Activated T-cell treated with anti-CD3 and anti-CD28 coated beads, Interleukin-2, amount 50 U/mL, for 72 hours (primary cell): ENCODE data around the gene SLC7A4. TPM values are rescaled to one million over a fixed set of nuclear protein-coding genes. Genes with fewer than 3 reads are reported as not detected.

Experiments used
- ATAC-seq, 2 donors: fragments of 150-1000 bp; cut with Tn5 transposase; replicated peaks in 1 of 2; 2 replicates each; pipeline ENCODE4 v1.10.0; 2021; ENCODE audit warnings: moderate library complexity in 2 of 2, mild to moderate bottlenecking in 1 of 2
- DNase-seq, 2 donors: peaks; one replicate each; pipeline ENCODE4 v3.0.0; 2021 to 2022; ENCODE audit warnings: mixed read lengths in 1 of 2
- H3K27ac Mint-ChIP-seq: one replicate; pipeline ENCODE4 v1.8.0; 2022; ENCODE audit warnings: mild to moderate bottlenecking, moderate library complexity, mixed read lengths
- H3K27me3 Mint-ChIP-seq: one replicate; pipeline ENCODE4 v1.8.0; 2022; ENCODE audit warnings: low read depth, mixed read lengths
- H3K36me3 Mint-ChIP-seq, 2 donors: one replicate each; pipeline ENCODE4 v1.8.0; 2022; ENCODE audit warnings: mixed read lengths in 2 of 2, mild to moderate bottlenecking in 1 of 2; ENCODE audit not compliant: insufficient read depth in 2 of 2
- H3K4me1 Mint-ChIP-seq: one replicate; pipeline ENCODE4 v1.8.0; 2022; ENCODE audit warnings: low read depth, mixed read lengths
- H3K4me3 Mint-ChIP-seq, 2 donors: one replicate each; pipeline ENCODE4 v1.8.0; 2022; ENCODE audit warnings: mild to moderate bottlenecking in 2 of 2, mixed read lengths in 2 of 2, moderate library complexity in 2 of 2
- H3K9me3 Mint-ChIP-seq, 2 donors: one replicate each; pipeline ENCODE4 v1.8.0; 2022; ENCODE audit warnings: mixed read lengths in 2 of 2
- total RNA-seq, 2 donors: library from RNA; stranded (reverse); gene quantifications; one replicate each; pipeline ENCODE4 v1.2.3, GENCODE V29; 2022

SLC7A4 gene
- total RNA-seq, 2 donors from 2014 or later: not detected

GRCh38 chr22:21028277-21029251 is 3.8 kb downstream of the SLC7A4 start:
- Mint-ChIP-seq H3K27ac (no peak overlapping the region), H3K4me1 (peaks cover 16% of the 10 kb centered on the region)
- no peak for DNase-seq

GRCh38 chr22:21026783-21027692 is 5.3 kb downstream of the SLC7A4 start:
- DNase-seq (no peak), ATAC-seq (no peak)
- Mint-ChIP-seq H3K27ac (no peak overlapping the region), H3K4me1 (peaks cover 14% of the 10 kb centered on the region), H3K4me3 (no peak overlapping the region), H3K36me3 (no peaks in the 10 kb centered on the region), H3K9me3 (no peaks in the 10 kb centered on the region), H3K27me3 (peaks cover 13% of the 10 kb centered on the region)

More at GRCh38 chr22:21028277-21029251, 3.8 kb downstream of the SLC7A4 start:
- Mint-ChIP-seq H3K27me3 (peaks cover 13% of the 10 kb centered on the region), H3K9me3 (no peaks in the 10 kb centered on the region), H3K36me3 (no peaks in the 10 kb centered on the region), H3K4me3 (no peak overlapping the region)
- ATAC-seq: no peak

- ATAC-seq (no peak), DNase-seq (no peak)
- Mint-ChIP-seq H3K36me3 (no peaks in the 10 kb centered on the region), H3K4me1 (peaks cover 14% of the 10 kb centered on the region), H3K27ac (no peak overlapping the region), H3K27me3 (peaks cover 12% of the 10 kb centered on the region), H3K9me3 (no peaks in the 10 kb centered on the region), H3K4me3 (no peak overlapping the region)
Observed at GRCh38 chr22:21025763-21026755, 6.3 kb downstream of the SLC7A4 start.

- peaks cover 6% of the 10 kb centered on the region for H3K27me3 Mint-ChIP-seq
- no peak overlapping the region for H3K27ac Mint-ChIP-seq
- peak; percentile 36 to 41 for ATAC-seq
- H3K9me3 Mint-ChIP-seq: no peaks in the 10 kb centered on the region
- peak in 1 of 2 donors; percentile 29 for DNase-seq
- peaks cover 14% of the 10 kb centered on the region for H3K4me1 Mint-ChIP-seq
- no peak overlapping the region for H3K4me3 Mint-ChIP-seq
- no peaks in the 10 kb centered on the region for H3K36me3 Mint-ChIP-seq
Observed at GRCh38 chr22:21025266-21025665, 7.1 kb downstream of the SLC7A4 start.

- ATAC-seq: no peak
- Mint-ChIP-seq H3K36me3 (no peaks in the 10 kb centered on the region), H3K4me3 (no peak overlapping the region), H3K4me1 (peaks cover 14% of the 10 kb centered on the region), H3K27me3 (no peaks in the 10 kb centered on the region), H3K9me3 (no peaks in the 10 kb centered on the region), H3K27ac (no peak overlapping the region)
- no peak for DNase-seq
Observed at GRCh38 chr22:21022955-21023614, 9.3 kb downstream of the SLC7A4 start.

GRCh38 chr22:21022507-21022906 is 9.9 kb downstream of the SLC7A4 start:
- Mint-ChIP-seq H3K4me1 (peaks cover 14% of the 10 kb centered on the region), H3K9me3 (no peaks in the 10 kb centered on the region)

GRCh38 chr22:21020802-21021429 is 11.4 kb downstream of the SLC7A4 start:
- Mint-ChIP-seq H3K27ac (no peak overlapping the region), H3K27me3 (no peaks in the 10 kb centered on the region), H3K4me1 (peaks cover 12% of the 10 kb centered on the region), H3K36me3 (no peaks in the 10 kb centered on the region), H3K9me3 (no peaks in the 10 kb centered on the region), H3K4me3 (no peak overlapping the region)
- DNase-seq: peak in 1 of 2 donors; percentile 35
- peak in 1 of 2 donors; percentile 51 for ATAC-seq

More at GRCh38 chr22:21022507-21022906, 9.9 kb downstream of the SLC7A4 start:
- H3K27ac Mint-ChIP-seq: no peak overlapping the region
- H3K4me3 Mint-ChIP-seq: no peak overlapping the region
- DNase-seq (no peak), ATAC-seq (no peak)
- no peaks in the 10 kb centered on the region for H3K36me3 Mint-ChIP-seq
- no peaks in the 10 kb centered on the region for H3K27me3 Mint-ChIP-seq

GRCh38 chr22:21018314-21018713 is 14.0 kb downstream of the SLC7A4 start:
- DNase-seq (no peak), ATAC-seq (no peak)
- Mint-ChIP-seq H3K27me3 (no peaks in the 10 kb centered on the region), H3K27ac (no peak overlapping the region), H3K36me3 (no peaks in the 10 kb centered on the region), H3K4me1 (peaks cover 22% of the 10 kb centered on the region), H3K9me3 (no peaks in the 10 kb centered on the region), H3K4me3 (no peak overlapping the region)

- no peaks in the 10 kb centered on the region for H3K9me3 Mint-ChIP-seq
- no peaks in the 10 kb centered on the region for H3K36me3 Mint-ChIP-seq
- ATAC-seq (no peak), DNase-seq (no peak)
- no peak overlapping the region for H3K4me3 Mint-ChIP-seq
- H3K27ac Mint-ChIP-seq: no peak overlapping the region
- H3K4me1 Mint-ChIP-seq: peaks cover 23% of the 10 kb centered on the region
- H3K27me3 Mint-ChIP-seq: no peaks in the 10 kb centered on the region
Observed at GRCh38 chr22:21016644-21017420, 15.5 kb downstream of the SLC7A4 start.

- Mint-ChIP-seq H3K4me1 (peaks cover 23% of the 10 kb centered on the region), H3K36me3 (no peaks in the 10 kb centered on the region), H3K9me3 (no peaks in the 10 kb centered on the region), H3K27me3 (no peaks in the 10 kb centered on the region), H3K27ac (no peak overlapping the region), H3K4me3 (peak overlapping the region; percentile 90 to 94)
- DNase-seq: no peak
- no peak for ATAC-seq
Observed at GRCh38 chr22:21015466-21016006, 16.8 kb downstream of the SLC7A4 start.
